ENCODE measurements around the gene CBX8. TPM values are rescaled to one million over a fixed set of nuclear protein-coding genes. Genes with fewer than 3 reads are reported as not detected.

Gene CBX8
- total RNA-seq, 1 donor from 2014 or later = 5.3 TPM

DNA sequence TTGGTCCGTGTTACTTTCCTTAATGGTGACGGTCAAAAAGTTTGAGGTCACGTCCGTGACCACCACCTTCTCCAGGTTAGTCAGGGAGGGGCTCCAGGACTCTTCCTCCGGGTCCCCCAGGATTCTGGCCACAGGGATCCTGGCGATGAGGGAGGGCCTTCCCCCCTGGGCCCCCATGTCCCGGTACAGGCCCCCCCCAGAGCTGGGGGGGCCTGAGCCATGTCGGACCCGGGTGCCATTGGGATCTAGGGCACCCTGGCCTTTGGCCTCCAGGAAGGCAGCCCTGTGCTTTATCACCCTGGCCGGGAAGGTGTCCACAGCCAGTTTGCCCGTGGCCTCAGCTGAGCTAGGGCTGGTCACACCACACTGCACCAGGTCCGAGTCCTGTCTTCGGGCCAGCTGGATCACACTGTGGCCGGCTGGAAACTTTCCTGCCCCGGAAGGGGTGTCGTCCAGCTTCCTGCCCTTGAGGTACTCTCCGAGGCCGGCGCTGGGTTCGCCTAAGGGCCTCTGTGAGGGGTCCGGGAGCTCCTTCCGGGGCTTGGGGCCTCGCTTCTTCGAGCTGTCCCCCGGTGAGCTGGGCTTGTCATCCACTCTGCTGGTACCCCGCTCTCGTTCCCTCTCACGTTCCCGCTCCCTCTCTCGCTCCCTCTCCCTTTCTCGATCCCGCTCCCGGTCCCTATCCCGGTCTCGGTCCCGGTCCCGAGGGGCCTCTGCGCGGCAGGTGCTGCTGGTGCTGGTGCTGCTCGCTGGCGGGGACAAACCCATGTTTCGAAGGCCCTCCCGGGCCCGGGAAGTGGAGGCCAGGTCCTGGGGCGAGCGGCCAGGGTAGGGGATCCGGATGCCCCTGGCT lies 2.0 kb downstream of the CBX8 start:
- DNase-seq (ENCODE audit: low read depth) = no peak

DNA sequence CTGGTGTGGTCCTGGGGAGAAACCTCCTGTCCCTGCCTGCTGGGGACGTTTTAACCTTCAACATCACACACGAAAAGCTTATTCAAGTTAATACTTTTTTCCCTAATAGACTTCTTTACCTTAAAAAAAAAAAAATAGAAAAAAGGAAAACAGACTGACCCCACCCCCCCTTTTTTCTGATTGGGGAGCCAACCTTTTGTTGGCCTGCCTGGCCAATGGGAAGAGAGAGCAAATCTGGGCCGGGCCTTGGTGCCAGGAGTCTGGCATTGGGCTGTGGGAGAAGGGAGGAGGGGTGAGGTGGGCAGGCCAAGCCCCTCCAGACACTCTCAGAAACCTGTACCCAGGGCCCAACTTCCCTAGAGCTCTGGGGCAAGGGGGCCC lies 3.0 kb downstream of the CBX8 start:
- peak; percentile 75 for DNase-seq (ENCODE audit: low read depth)

DNA sequence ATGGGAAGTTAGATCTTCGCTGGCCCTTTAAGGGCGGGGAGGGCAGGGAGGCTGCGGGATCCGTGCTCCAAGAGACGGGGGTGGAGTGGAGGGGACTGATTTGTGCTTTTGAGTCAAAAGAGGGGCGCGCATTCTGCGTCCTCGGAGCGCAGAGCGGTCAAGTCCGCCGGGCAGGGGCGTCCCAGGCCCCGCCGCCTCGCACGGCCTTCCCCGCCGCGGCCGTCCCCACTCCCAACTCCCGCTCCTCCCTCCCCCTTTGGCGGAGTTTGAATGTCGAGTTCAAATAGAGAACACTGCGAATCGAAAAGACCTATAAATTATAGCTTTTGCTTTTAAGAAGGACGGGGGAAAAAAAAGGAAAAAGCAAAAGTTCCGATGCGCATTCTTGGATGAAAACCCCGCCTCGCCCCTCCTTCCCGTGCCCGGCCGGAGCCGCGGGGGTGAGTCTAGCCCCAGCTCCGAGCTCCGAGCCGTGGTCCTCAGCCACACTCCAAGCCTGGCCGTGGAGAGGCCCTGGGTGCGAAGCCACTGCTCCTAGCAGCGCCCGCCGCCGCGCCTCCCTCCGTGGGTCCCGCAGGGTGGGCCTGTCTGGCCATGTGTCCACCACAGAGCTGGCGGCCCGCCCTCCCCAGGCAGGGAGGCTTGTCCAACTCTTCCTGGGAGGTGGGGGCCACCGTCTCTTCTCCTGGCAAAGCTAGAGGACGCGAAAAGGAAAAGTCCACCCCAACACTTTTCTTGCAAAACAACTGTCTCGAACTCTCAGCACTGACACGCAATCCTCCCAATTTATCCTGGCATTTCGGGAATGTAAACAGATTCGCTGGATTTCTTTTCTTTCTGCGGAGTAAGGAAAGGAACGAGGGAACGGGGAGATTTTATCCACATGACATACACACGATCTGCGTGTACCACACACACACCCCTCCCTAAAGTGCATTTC lies 3.6 kb downstream of the CBX8 start:
- DNase-seq (ENCODE audit: low read depth) = peak; percentile 76

DNA sequence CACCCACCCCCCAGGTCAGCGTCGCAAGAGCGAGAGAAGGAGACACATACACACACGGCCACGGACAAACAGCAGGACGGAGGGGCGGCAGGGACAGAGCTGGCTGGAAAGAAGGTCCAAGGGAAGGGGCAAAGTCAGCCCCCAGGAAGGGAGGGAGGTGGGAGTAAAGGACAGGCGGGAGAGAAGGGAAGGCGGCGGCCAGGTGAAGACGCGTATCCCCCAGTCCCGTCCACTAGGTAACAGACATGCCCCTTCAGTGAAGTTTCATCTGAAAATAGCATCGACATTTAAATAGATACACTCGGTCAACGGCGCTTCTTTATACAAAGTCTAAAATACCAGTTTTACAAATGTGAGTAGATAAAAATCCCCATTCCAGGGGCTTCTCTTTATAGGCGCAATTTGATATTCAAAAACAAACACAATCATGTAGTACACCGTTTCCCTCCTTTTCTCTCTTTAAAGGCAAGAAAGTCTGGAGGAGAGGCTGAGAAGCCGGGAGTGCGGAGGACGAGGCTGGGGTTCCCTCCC lies 4.5 kb downstream of the CBX8 start:
- DNase-seq (ENCODE audit: low read depth) = no peak

DNA sequence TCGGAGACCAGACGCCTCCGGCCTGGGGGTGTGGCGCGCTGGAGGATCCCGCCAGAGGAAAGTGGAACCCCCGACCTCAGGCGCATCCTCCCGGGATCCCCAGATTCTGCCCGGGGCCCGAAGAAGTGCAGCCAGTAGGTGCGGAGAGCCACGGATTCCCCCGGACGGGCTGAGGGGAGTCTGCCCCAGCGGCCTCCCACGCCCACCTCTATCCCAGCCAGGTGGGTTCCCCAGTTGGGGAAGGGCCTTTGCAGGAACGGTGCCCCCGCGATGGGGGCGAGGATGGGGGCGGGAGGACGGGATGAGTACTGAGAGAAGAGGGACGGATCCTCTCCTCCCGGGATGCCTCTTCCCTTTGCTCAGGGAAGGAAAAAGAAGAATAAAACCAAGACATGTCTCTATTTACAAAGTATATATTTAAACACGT lies 5.1 kb downstream of the CBX8 start:
- DNase-seq (ENCODE audit: low read depth) = no peak

DNA sequence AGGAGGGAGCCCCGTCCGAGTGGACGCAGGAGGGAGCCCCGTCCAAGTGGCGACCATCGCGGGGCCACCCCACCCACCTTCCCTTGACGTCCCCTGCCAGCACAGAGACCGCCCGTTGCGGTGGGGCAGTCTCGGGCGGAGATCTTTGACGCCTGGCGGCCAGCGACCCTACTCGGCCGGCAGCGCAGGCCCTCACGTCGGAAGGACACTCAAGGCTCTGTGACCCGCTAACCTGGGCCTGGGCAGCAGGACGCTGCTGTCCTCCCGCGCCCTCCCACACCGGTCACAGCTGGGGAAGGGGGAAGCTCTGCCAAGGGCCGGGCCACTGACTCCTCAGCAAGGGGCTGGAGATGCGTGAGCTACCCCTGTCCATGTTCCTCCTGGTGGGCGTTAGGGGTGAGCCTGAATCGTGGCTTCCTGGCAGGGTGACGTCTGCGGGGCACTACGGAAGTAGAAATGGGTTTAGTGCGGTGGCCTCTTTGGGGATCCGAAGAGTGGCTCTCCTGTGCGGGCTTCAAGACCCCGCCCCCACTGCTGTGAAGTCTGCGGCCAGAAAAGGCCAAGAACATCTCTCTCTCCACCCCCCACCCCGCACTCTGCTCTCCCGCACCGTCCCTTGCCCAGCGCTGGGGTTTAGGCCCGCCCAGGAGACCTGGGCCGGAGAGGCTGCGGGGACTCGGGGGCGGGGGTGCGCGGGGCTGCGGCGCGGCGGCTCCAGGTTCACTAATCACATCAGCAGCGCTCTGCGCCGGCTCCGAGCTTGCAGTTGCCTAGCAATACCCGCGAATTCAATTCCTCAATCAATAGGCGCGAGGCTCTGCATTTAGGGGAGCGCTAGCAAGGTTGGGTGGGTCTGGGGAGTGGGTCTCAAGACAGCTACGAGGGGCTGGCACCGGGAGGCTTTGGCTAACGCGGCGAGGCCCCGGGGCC lies 5.8 kb downstream of the CBX8 start:
- no peak for DNase-seq (ENCODE audit: low read depth)

DNA sequence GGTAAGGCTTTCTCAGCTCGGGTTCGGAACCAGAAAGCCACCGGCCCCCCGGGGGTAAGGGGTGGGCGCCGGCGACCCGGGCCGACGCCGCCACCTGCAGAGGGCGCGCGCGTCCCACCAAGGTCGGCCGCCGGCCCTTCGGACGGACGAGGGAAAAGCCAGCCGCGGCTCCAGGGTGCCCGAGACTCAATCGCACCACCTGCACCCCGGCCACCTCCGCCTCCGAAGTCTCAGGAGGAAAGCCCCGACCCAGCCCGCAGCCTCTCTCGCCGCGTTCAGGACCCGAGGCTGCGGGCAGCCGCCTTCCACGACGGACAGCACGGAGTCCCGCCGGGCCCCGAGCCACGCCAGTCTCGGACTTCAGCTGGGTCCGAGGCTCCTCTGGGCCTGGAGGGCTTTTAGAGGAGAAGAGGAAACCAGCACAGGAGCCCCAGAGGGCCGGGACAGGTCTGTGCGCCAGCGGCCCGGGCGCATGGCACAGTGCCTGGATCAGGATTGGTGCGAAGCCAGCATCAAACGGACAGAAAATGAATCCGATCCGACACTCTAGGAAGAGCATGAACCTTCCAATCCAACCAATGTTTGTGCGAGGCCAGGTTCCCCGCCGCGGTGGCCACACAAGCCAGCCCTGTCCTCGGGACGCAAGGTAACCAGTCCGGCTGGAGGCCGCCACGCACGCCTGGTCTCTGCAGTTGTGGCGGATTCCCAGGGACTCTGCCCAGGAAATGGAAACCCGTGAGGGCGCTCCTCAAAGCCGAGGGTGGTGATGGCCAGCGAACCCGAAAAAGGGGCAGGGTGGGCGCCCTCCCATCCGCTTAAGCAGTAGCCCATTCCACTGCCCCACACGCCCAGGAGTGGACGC lies 6.7 kb downstream of the CBX8 start:
- DNase-seq (ENCODE audit: low read depth) = no peak

DNA sequence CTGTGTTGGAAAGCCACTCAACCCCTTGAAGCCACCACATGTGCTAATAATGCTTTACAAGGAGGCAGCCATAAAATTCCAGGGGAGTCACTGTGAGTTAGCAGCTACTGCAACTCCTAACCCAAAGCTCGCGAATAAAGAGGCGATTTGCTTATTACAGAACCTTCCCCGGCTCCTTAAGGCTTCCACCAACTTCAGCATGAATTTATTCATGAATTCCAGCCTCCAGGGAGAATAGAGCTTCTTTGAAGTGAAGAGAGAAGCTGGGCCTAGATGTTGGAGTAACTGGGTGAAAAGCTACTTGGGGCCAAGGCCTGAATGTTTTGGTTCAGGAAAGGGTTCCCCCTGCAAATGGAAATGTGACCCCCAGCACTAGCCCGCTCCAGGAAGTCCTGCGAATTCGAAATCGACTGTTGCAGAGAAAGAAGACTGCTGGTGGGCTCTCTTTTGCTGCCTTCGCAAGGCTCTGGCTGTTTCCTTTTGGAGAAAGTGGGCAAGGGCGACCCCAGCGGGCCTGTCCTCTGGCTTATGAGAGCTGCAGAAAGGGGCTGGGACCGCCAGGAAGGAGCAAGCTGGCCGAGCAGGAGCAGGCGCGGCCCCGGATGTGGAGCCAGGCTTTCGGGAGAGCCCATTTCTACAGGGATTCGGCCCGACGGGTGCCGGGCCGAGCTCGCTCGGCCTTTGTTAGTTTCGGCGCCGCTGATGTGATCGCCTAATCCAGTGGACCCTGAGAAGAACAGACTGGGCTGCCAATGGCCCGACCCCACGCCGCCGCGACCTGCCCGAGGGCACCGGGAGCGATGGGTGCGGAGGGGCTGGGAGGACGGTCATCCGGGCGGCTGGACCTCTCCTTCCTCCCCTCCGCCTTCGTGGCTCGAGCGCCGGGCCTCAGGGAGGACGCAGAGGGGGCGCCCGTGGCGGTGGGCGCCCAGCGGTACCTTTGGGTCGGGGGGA lies 7.6 kb downstream of the CBX8 start:
- no peak for DNase-seq (ENCODE audit: low read depth)

DNA sequence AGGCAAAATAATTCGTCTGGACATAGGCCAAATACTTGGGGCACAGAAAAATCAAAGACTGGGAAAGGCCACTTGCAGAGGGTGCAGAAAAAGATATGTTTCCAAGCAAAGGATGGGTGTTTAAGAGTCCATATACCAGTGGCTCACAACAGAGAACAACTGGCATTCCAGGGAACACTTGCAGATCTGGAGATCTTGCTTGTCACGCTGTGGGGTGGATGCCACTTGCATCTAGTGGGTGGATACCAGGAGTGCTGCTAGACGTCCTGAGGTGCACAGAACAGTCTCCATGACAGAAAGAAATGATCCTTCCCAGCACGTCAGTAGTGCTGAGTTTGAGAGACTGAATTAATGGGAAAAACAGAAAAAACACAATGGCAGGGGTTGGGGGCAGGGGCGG lies 8.4 kb downstream of the CBX8 start:
- DNase-seq (ENCODE audit: low read depth) = no peak

DNA sequence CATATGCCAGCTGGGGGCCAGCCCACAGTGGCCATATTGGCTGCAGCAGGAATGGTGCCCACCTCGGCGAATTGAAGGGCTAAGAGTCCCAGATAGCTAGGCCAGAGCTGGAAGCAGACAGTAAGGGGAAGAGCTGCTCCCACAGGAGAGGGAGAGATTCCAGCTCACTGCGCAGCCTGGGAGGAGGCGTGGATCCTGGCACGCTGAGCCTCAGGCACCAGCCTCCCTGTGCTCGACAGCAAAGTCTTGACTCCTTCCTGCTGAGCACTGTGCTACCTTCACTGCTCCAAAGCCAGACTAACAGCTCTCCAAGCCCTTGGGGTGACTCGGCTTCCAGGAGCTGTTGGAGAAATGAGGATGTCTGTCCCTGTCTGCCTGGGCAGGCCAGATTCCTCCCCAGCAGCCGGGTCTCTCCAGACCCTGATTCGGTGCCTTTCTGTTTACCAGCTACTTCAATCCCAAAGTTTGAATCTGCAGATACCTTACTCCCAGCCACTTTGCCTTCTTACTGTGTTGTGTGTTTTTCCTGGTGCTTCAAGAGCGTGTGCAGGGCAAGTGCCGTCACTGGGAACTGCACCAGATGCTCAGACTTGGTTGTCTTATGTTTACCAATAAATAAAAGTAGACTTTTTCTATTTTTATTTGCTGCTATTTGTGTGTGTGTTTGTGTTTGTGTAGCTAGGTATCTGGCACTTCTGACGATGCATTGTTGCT lies 9.8 kb downstream of the CBX8 start:
- no peak for DNase-seq (ENCODE audit: low read depth)

DNA sequence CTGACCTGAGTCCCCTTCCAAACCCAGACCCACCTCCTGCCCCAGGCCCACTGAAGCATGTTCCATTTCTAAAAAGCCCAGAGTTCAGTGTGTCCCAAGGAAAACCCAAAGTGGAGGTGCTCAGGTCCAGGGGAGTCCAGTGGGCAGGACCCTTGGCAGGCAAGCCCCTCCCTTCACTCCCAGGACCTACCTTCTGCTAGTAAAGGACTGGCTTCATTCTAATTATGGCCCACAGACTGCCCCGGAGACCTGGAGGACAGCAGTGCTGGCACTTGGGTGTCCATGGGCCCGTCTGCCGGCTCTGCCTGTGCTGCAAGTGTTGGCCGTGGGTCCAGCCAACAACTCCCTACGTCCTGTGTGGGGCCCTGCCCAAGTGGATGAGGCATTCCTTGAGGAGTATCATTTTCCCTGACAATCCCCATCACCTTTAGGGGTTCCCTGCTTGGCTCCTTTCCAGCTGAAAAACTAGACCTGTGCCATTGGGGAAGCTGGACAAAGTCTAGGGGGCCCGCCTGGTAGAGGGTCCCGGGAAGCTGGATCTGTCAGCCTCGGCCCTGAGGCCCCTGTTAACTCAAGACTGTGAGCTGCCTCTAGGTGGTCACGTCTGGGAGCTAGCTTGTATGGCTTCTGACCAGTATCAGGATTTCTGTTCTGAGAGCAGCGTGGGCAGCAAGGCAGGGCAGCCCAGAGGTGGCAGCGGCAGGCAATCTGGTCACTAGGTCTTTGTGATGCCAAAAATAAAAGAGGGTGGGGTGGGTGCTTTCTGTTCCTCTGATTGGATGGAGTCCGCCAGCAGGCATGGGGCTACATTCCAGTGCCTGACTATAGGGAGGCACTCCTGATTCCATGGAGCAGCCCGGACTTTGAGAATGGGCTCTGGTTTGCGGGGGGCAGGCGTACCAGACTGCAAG lies 10.7 kb downstream of the CBX8 start:
- no peak for DNase-seq (ENCODE audit: low read depth)

DNA sequence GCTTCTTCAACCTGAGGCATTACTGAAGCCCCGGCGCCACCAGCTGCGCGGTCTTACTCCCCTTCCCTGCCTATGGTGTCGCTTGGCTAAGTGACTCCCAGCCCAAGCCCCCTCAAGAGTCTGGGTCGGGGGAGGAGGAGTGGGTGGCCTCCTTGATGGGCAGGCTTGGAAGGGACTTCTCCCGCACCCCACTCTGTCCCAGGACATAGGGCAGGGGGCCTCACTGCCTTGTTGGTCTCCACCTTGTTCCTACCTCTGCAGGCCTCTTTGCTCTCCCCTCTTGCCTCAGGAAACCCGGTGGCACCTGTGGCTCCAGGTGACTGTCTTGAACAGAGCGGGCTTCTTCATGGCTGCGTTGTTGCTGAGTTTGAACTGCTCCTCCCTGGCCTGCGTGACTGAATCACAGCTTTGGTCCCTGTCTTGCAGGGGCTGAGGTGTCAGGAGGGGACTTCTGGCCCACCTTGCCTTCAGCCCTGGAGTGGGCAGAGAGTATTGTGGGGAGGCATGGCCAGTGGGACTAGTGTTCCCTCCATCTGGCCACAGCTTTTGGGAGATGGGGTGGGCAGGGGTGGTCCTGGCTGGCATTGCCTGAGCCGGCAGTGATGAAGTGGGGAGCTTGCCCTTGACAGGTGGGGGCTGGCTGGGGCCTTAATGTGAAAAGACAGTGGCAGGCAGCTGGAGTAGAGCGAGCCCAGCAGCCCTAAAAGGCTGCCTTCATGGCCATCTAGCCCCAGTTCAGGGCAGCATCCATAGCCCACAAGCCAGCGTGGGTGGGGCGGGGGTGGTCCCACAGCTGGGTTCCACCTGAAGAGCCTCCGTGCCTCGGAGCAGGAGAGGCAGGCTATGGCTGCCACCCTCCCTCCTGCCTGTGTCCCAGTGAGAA lies 11.6 kb downstream of the CBX8 start:
- DNase-seq (ENCODE audit: low read depth) = no peak

DNA sequence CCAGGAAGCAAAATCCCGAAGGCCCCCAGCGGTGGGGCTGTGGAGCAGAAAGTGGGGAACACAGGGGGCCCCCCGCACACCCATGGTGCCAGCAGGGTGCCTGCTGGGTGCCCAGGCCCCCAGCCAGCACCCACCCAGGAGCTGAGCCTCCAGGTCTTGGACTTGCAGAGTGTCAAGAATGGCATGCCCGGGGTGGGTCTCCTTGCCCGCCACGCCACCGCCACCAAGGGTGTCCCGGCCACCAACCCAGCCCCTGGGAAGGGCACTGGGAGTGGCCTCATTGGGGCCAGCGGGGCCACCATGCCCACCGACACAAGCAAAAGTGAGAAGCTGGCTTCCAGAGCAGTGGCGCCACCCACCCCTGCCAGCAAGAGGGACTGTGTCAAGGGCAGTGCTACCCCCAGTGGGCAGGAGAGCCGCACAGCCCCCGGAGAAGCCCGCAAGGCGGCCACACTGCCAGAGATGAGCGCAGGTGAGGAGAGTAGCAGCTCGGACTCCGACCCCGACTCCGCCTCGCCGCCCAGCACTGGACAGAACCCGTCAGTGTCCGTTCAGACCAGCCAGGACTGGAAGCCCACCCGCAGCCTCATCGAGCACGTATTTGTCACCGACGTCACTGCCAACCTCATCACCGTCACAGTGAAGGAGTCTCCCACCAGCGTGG lies 12.4 kb downstream of the CBX8 start:
- no peak for DNase-seq (ENCODE audit: low read depth)

DNA sequence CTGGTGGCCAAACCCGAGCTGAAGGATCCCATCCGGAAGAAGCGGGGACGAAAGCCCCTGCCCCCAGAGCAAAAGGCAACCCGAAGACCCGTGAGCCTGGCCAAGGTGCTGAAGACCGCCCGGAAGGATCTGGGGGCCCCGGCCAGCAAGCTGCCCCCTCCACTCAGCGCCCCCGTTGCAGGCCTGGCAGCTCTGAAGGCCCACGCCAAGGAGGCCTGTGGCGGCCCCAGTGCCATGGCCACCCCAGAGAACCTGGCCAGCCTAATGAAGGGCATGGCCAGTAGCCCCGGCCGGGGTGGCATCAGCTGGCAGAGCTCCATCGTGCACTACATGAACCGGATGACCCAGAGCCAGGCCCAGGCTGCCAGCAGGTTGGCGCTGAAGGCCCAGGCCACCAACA lies 13.0 kb downstream of the CBX8 start:
- no peak for DNase-seq (ENCODE audit: low read depth)

Data from myocyte (in vitro differentiated cells).